SK-N-SH treated with all-trans-retinoic acid at 6 μM for 48 hours (cell line): ENCODE results near the gene THSD7A.

Experiments
- ATAC-seq: fragments of 200-7000 bp; cut with Tn5 transposase; 3 replicates; pipeline ENCODE4 v1.9.1; 2020; ENCODE audit warnings: mild to moderate bottlenecking, moderate library complexity
- ARNTL ChIP-seq: fragments of 450-650 bp; formaldehyde crosslinking; IDR thresholded peaks from 2 replicates; pipeline ENCODE4 v1.5.0; 2020; ENCODE audit warnings: low read depth, mild to moderate bottlenecking, moderate library complexity, borderline replicate concordance
- CREB5 ChIP-seq: fragments of 250-450 bp; sonication (Bioruptor Pico); IDR thresholded peaks from 2 replicates; pipeline ENCODE4 v1.5.1; 2020; ENCODE audit warnings: low read depth, mild to moderate bottlenecking, moderate library complexity
- CSDC2 ChIP-seq: fragments of 250-450 bp; sonication (Bioruptor Pico); IDR thresholded peaks from 2 replicates; pipeline ENCODE4 v1.5.0; 2020; ENCODE audit warnings: mild to moderate bottlenecking, moderate library complexity
- CSRNP3 ChIP-seq: fragments of 250-450 bp; sonication (Bioruptor Pico); IDR thresholded peaks from 2 replicates; pipeline ENCODE4 v1.5.1; 2021; ENCODE audit warnings: mild to moderate bottlenecking, moderate library complexity
- GLIS3 ChIP-seq: fragments of 250-450 bp; sonication (Bioruptor Pico); IDR thresholded peaks from 2 replicates; pipeline ENCODE4 v1.5.0; 2020; ENCODE audit warnings: mild to moderate bottlenecking, moderate library complexity
- ISL1 ChIP-seq: fragments of 250-450 bp; sonication (Bioruptor Pico); IDR thresholded peaks from 2 replicates; pipeline ENCODE4 v2.1.2; 2022; ENCODE audit warnings: mild to moderate bottlenecking, moderate library complexity
- OSR1 ChIP-seq: fragments of 250-450 bp; sonication (Bioruptor Pico); IDR thresholded peaks from 2 replicates; pipeline ENCODE4 v1.8.0; 2022; ENCODE audit warnings: moderate library complexity, mild to moderate bottlenecking, inconsistent platforms
- PATZ1 ChIP-seq: fragments of 250-450 bp; sonication (Bioruptor Pico); IDR thresholded peaks from 2 replicates; pipeline ENCODE4 v1.8.0; 2020; ENCODE audit warnings: mild to moderate bottlenecking, moderate library complexity, borderline replicate concordance
- POU6F1 ChIP-seq: fragments of 250-450 bp; sonication (Bioruptor Pico); IDR thresholded peaks from 2 replicates; pipeline ENCODE4 v1.8.0; 2021; ENCODE audit warnings: low read depth, mild to moderate bottlenecking, moderate library complexity, borderline replicate concordance
- PPARA ChIP-seq: fragments of 250-450 bp; sonication (Bioruptor Pico); IDR thresholded peaks from 2 replicates; pipeline ENCODE4 v1.5.0; 2020; ENCODE audit warnings: mild to moderate bottlenecking, borderline replicate concordance
- RARB ChIP-seq: fragments of 250-450 bp; sonication (Bioruptor Pico); IDR thresholded peaks from 2 replicates; pipeline ENCODE4 v1.8.0; 2021; ENCODE audit warnings: mild to moderate bottlenecking, moderate library complexity
- TCF4 ChIP-seq: fragments of 250-450 bp; sonication (Bioruptor Pico); IDR thresholded peaks from 2 replicates; pipeline ENCODE4 v1.8.0; 2021; ENCODE audit warnings: mild to moderate bottlenecking, moderate library complexity, borderline replicate concordance
- TOX ChIP-seq: fragments of 250-450 bp; sonication (Bioruptor Pico); IDR thresholded peaks from 2 replicates; pipeline ENCODE4 v1.8.0; 2021; ENCODE audit warnings: mild to moderate bottlenecking, moderate library complexity, borderline replicate concordance
- ZC3H10 ChIP-seq: fragments of 250-450 bp; sonication (Bioruptor Pico); IDR thresholded peaks from 2 replicates; pipeline ENCODE4 v1.5.1; 2021; ENCODE audit warnings: mild to moderate bottlenecking, moderate library complexity
- ZFP3 ChIP-seq: fragments of 250-450 bp; sonication (Bioruptor Pico); IDR thresholded peaks from 2 replicates; pipeline ENCODE4 v1.5.0; 2020; ENCODE audit warnings: mild to moderate bottlenecking, moderate library complexity
- ZFP30 ChIP-seq: fragments of 450-650 bp; formaldehyde crosslinking; IDR thresholded peaks from 2 replicates; pipeline ENCODE4 v1.5.0; 2022; ENCODE audit warnings: mild to moderate bottlenecking, moderate library complexity
- ZNF565 ChIP-seq: fragments of 450-650 bp; formaldehyde crosslinking; conservative IDR thresholded peaks from 2 replicates; pipeline ENCODE4 v1.5.0; 2020; ENCODE audit warnings: low read depth, mild to moderate bottlenecking, moderate library complexity
- ZNF70 ChIP-seq: fragments of 450-650 bp; formaldehyde crosslinking; IDR thresholded peaks from 2 replicates; pipeline ENCODE4 v1.5.0; 2020; ENCODE audit warnings: mild to moderate bottlenecking, moderate library complexity
- ZNF8 ChIP-seq: fragments of 450-650 bp; formaldehyde crosslinking; IDR thresholded peaks from 2 replicates; pipeline ENCODE4 v1.5.0; 2020; ENCODE audit warnings: mild to moderate bottlenecking, moderate library complexity

Gene THSD7A

GRCh38 chr7:11358637-11359036 is 473.4 kb downstream of the THSD7A start:
- TF ChIP-seq ZNF8 (CRISPR knock-in tag) (peak; percentile 71), ARNTL (CRISPR knock-in tag) (no peak), PATZ1 (CRISPR knock-in tag) (no peak), TOX (CRISPR knock-in tag) (no peak), PPARA (CRISPR knock-in tag) (no peak)
- ATAC-seq = no peak

- ATAC-seq = no peak
- no peak for TF ChIP-seq ZNF565
- no peak for TF ChIP-seq PPARA (CRISPR knock-in tag)
- no peak for TF ChIP-seq OSR1
- TF ChIP-seq ISL1 (CRISPR knock-in tag) = no peak
- TF ChIP-seq ZFP3 (CRISPR knock-in tag) = no peak
- no peak for TF ChIP-seq TCF4 (CRISPR knock-in tag)
- no peak for TF ChIP-seq GLIS3 (CRISPR knock-in tag)
- no peak for TF ChIP-seq RARB
- no peak for TF ChIP-seq CSDC2 (CRISPR knock-in tag)
- TF ChIP-seq CSRNP3 = no peak
- TF ChIP-seq CREB5 (CRISPR knock-in tag) = no peak
- TF ChIP-seq ZNF8 (CRISPR knock-in tag) = no peak
- TF ChIP-seq PATZ1 (CRISPR knock-in tag) = no peak
- TF ChIP-seq ZC3H10 = no peak
- TF ChIP-seq ARNTL (CRISPR knock-in tag) = no peak
- no peak for TF ChIP-seq TOX (CRISPR knock-in tag)
- TF ChIP-seq ZNF70 (CRISPR knock-in tag) = no peak
- no peak for TF ChIP-seq POU6F1 (CRISPR knock-in tag)
- TF ChIP-seq ZFP30 = no peak
These were observed 476.5 kb downstream of the THSD7A start for GRCh38 chr7:11355399-11356005.

- no peak for ATAC-seq
These were observed 485.7 kb downstream of the THSD7A start for GRCh38 chr7:11346302-11346701.

More at GRCh38 chr7:11346302-11346701, 485.7 kb downstream of the THSD7A start:
- TF ChIP-seq POU6F1 (CRISPR knock-in tag) = no peak
- no peak for TF ChIP-seq OSR1
- TF ChIP-seq GLIS3 (CRISPR knock-in tag) = no peak
- no peak for TF ChIP-seq CSRNP3
- TF ChIP-seq, all 23 proteins: peak for 0
